SK-N-SH (cell line): Measurements from ENCODE around the gene EIF2D. TPM values are rescaled to one million over a fixed set of nuclear protein-coding genes. Genes with fewer than 3 reads are reported as not detected.
A peak's percentile ranks its signal among the peaks of the same experiment; 100 is the strongest.

Experiments used
- CTCF ChIA-PET: fragments of 300-600, 350-600 bp; formaldehyde crosslinking; extraction: SDS; loops from one replicate; lab custom pipeline; 2021; lab: Yijun Ruan, JAX
- POLR2A ChIA-PET: fragments of 350-600 bp; sonication (Branson Sonifier 250); formaldehyde crosslinking; extraction: SDS; loops from one replicate; lab custom pipeline; 2020; ENCODE audit warnings: antibody characterized with exemption, inconsistent platforms; lab: Yijun Ruan, JAX
- DNase-seq: peaks from one replicate; pipeline ENCODE4 v3.0.0; 2012
- H2AFZ ChIP-seq: fragments of 200-600 bp; sonication (generic); 2 replicates; pipeline ENCODE4 v1.8.1; 2016; ENCODE audit warnings: antibody characterized with exemption, mild to moderate bottlenecking, low read depth
- H3F3A ChIP-seq: fragments of 200-600 bp; sonication (generic); replicated peaks from 2 replicates; pipeline ENCODE3; 2016; ENCODE audit warnings: antibody characterized with exemption, mild to moderate bottlenecking; ENCODE audit not compliant: insufficient read depth
- H3K27ac ChIP-seq, 2 experiments: fragments of 200-500 bp in 1 of 2; fragments of 200-600 bp in 1 of 2; sonication (Bioruptor generic) in 1 of 2; sonication (generic), shearing (Covaris generic) in 1 of 2; 2 replicates each; pipeline versions ENCODE4 v1.5.1 to v1.6.1; 2014 to 2016; ENCODE audit warnings: low read depth in 2 of 2, inconsistent platforms in 1 of 2, low read length in 1 of 2, mild to moderate bottlenecking in 1 of 2, mixed read lengths in 1 of 2
- H3K27me3 ChIP-seq: fragments of 200-600 bp; sonication (generic), shearing (Covaris generic); 2 replicates; pipeline ENCODE4 v1.6.1; 2016; ENCODE audit warnings: mixed run types; ENCODE audit not compliant: insufficient read depth
- H3K36me3 ChIP-seq, 2 experiments: fragments of 200-500 bp in 1 of 2; fragments of 200-600 bp in 1 of 2; sonication (Bioruptor generic) in 1 of 2; sonication (generic) in 1 of 2; replicated peaks in 1 of 2; 2 replicates each; pipeline versions ENCODE3 to v1.5.1; 2014 to 2016; ENCODE audit warnings: low read length in 1 of 2, mild to moderate bottlenecking in 1 of 2; ENCODE audit not compliant: insufficient read depth in 2 of 2, control insufficient read depth in 1 of 2
- H3K4me1 ChIP-seq, 2 experiments: fragments of 200-500 bp in 1 of 2; fragments of 200-600 bp in 1 of 2; sonication (Bioruptor generic) in 1 of 2; sonication (generic), shearing (Covaris generic) in 1 of 2; 2 replicates each; pipeline versions ENCODE4 v1.5.1 to v1.6.1; 2014 to 2016; ENCODE audit warnings: low read depth in 1 of 2, low read length in 1 of 2, mixed run types in 1 of 2; ENCODE audit not compliant: insufficient read depth in 2 of 2, control insufficient read depth in 1 of 2
- H3K4me2 ChIP-seq: fragments of 200-600 bp; sonication (generic), shearing (Covaris generic); 2 replicates; pipeline ENCODE4 v1.6.1; 2017; ENCODE audit warnings: mixed run types
- H3K4me3 ChIP-seq, 2 experiments: fragments of 200-500 bp in 1 of 2; fragments of 200-600 bp in 1 of 2; sonication (Bioruptor generic) in 1 of 2; sonication (generic), shearing (Covaris generic) in 1 of 2; 2 replicates each; pipeline versions ENCODE4 v1.5.1 to v1.8.1; 2014 to 2016; ENCODE audit warnings: low read depth in 2 of 2, inconsistent platforms in 1 of 2, low read length in 1 of 2, mild to moderate bottlenecking in 1 of 2, mixed read lengths in 1 of 2, moderate library complexity in 1 of 2
- H3K79me2 ChIP-seq: fragments of 200-600 bp; sonication (generic); 2 replicates; pipeline ENCODE4 v1.8.1; 2017; ENCODE audit warnings: mild to moderate bottlenecking; ENCODE audit not compliant: insufficient read depth
- H3K9ac ChIP-seq: fragments of 200-600 bp; sonication (generic); 2 replicates; pipeline ENCODE4 v1.6.1; 2017; ENCODE audit warnings: mixed run types
- H3K9me2 ChIP-seq: fragments of 200-600 bp; sonication (generic); 2 replicates; pipeline ENCODE4 v1.6.1; 2017; ENCODE audit warnings: mixed run types
- H3K9me3 ChIP-seq: fragments of 200-600 bp; sonication (generic); 2 replicates; pipeline ENCODE4 v1.6.1; 2017; ENCODE audit warnings: mixed run types, mild to moderate bottlenecking, moderate library complexity
- H4K20me1 ChIP-seq: fragments of 200-600 bp; sonication (generic); 2 replicates; pipeline ENCODE4 v1.6.1; 2017; ENCODE audit warnings: mild to moderate bottlenecking, mixed run types; ENCODE audit not compliant: insufficient read depth
- CTCF ChIP-seq: fragments of 200-600 bp; sonication (generic); IDR thresholded peaks from 2 replicates; pipeline ENCODE4 v1.6.1; 2017; ENCODE audit warnings: antibody characterized with exemption, mild to moderate bottlenecking, moderate library complexity
- ELF1 ChIP-seq: IDR thresholded peaks from 2 replicates; pipeline ENCODE4 v1.4.0; 2012
- EZH2phosphoT487 ChIP-seq: fragments of 200-600 bp; sonication (generic); IDR thresholded peaks from 2 replicates; pipeline ENCODE4 v1.6.1; 2017; ENCODE audit warnings: low read depth, mixed run types, mild to moderate bottlenecking, antibody characterized with exemption, moderate library complexity, borderline replicate concordance
- FOSL2 ChIP-seq: IDR thresholded peaks from 2 replicates; pipeline ENCODE4 v1.4.0; 2012; ENCODE audit warnings: low read depth, mild to moderate bottlenecking, moderate library complexity, borderline replicate concordance
- FOXJ3 ChIP-seq: sonication (generic); formaldehyde crosslinking; IDR thresholded peaks from 2 replicates; pipeline ENCODE4 v1.5.1; 2020; ENCODE audit warnings: mild to moderate bottlenecking, missing genetic modification reagents
- FOXM1 ChIP-seq: IDR thresholded peaks from 2 replicates; pipeline ENCODE4 v1.4.0; 2012; ENCODE audit warnings: low read depth, mild to moderate bottlenecking
- GABPA ChIP-seq: IDR thresholded peaks from 2 replicates; pipeline ENCODE4 v1.4.0; 2012; ENCODE audit warnings: low read depth, mild to moderate bottlenecking
- JUND ChIP-seq: IDR thresholded peaks from 2 replicates; pipeline ENCODE4 v1.4.0; 2012
- MAX ChIP-seq: IDR thresholded peaks from 2 replicates; pipeline ENCODE4 v1.4.0; 2012; ENCODE audit warnings: low read depth
- MEF2A ChIP-seq: IDR thresholded peaks from 2 replicates; pipeline ENCODE4 v1.4.0; 2012; ENCODE audit warnings: low read depth, borderline replicate concordance
- MXI1 ChIP-seq: IDR thresholded peaks from 2 replicates; pipeline ENCODE4 v1.6.1; 2012; ENCODE audit warnings: mild to moderate bottlenecking, low read depth, low read length, improper control_type of control experiment
- NRF1 ChIP-seq: IDR thresholded peaks from 2 replicates; pipeline ENCODE4 v1.6.1; 2012; ENCODE audit warnings: low read depth, mild to moderate bottlenecking, low read length
- PBX3 ChIP-seq: IDR thresholded peaks from 2 replicates; pipeline ENCODE4; 2012
- POLR2AphosphoS5 ChIP-seq: IDR thresholded peaks from 2 replicates; pipeline ENCODE4 v1.6.1; 2012; ENCODE audit warnings: low read depth, low read length
- RAD21 ChIP-seq: IDR thresholded peaks from 2 replicates; pipeline ENCODE4 v1.6.1; 2012; ENCODE audit warnings: mild to moderate bottlenecking, low read length
- REST ChIP-seq: IDR thresholded peaks from 2 replicates; pipeline ENCODE4 v1.6.1; 2012; ENCODE audit warnings: mild to moderate bottlenecking, low read depth, low read length, moderate library complexity
- RFX5 ChIP-seq: IDR thresholded peaks from 2 replicates; pipeline ENCODE4 v1.6.1; 2012; ENCODE audit warnings: mild to moderate bottlenecking, improper control_type of control experiment, low read length
- RXRA ChIP-seq: IDR thresholded peaks from 2 replicates; pipeline ENCODE4 v1.4.0; 2012; ENCODE audit warnings: low read depth, mild to moderate bottlenecking, borderline replicate concordance
- SIN3A ChIP-seq: IDR thresholded peaks from 2 replicates; pipeline ENCODE4 v1.6.1; 2012; ENCODE audit warnings: low read depth, mild to moderate bottlenecking, low read length, moderate library complexity, borderline replicate concordance
- TAF1 ChIP-seq: IDR thresholded peaks from 2 replicates; pipeline ENCODE4 v1.6.1; 2012; ENCODE audit warnings: low read depth, mild to moderate bottlenecking, low read length, moderate library complexity, borderline replicate concordance
- TCF12 ChIP-seq: IDR thresholded peaks from 2 replicates; pipeline ENCODE4 v1.4.0; 2012
- YY1 ChIP-seq: IDR thresholded peaks from 2 replicates; pipeline ENCODE4 v1.4.0; 2012; ENCODE audit warnings: low read depth, mild to moderate bottlenecking
- ZBTB33 ChIP-seq: IDR thresholded peaks from 2 replicates; pipeline ENCODE4 v1.4.0; 2012; ENCODE audit warnings: low read depth, borderline replicate concordance
- WGBS: methylation state at CpG from one replicate; pipeline ENCODE4 v1.1.6; 2017; ENCODE audit warnings: low lambda C conversion rate; 5-methylcytosine and 5-hydroxymethylcytosine counted together
- polyA plus RNA-seq, 3 experiments: library from polyadenylated mRNA; depleted of rRNA; stranded (reverse); fragments of >200 nt; gene quantifications; 2 replicates each; pipeline ENCODE4 v1.2.3, GENCODE V29; 2012

The EIF2D gene
- polyA plus RNA-seq, 1 of the 3 experiments (the other 2 are of a cell fraction): 59.5 TPM

GRCh38 chr1:206590025-206590758 is 22.1 kb downstream of the EIF2D start (continued):
- TF ChIP-seq GABPA (0 out of 2 replicates have a peak, but pooled peaks have one; percentile 3), ELF1 (no peak), FOXJ3 (no peak), FOSL2 (peak; percentile 59; the same call in 1 of the 2 replicates), REST (no peak), TCF12 (peak; percentile 12; the same call in 1 of the 2 replicates), RAD21 (no peak), JUND (peak; percentile 27; the same call in 1 of the 2 replicates)

- Histone ChIP-seq H3K9me2 (no peaks in the 10 kb centered on the region), H2AFZ (0 out of 2 replicates have a peak overlapping the region, but pooled peaks have one; percentile 24), H3K4me1 (peaks cover 5 to 25% of the 10 kb centered on the region in 2 experiments), H3K27me3 (no peaks in the 10 kb centered on the region), H3K36me3 (peaks cover 5 to 56% of the 10 kb centered on the region in 2 experiments), H3K9me3 (no peaks in the 10 kb centered on the region), H3K4me2 (peak overlapping the region; percentile 56), H3K9ac (peak overlapping the region; percentile 5; the same call in 1 of the 2 replicates), H3K4me3 (no peak overlapping the region), H3K79me2 (no peaks in the 10 kb centered on the region), H3K27ac (peak overlapping the region; percentile 79 to 80; a peak in 3 of 4 replicates), H3F3A (peaks cover 24% of the 10 kb centered on the region), H4K20me1 (no peaks in the 10 kb centered on the region)
- DNase-seq: no peak
- ChIA-PET POLR2A (no interaction called here), CTCF (interaction anchor here (1.0 to 12.7 kb wide), 3 partner anchors 49 to 99 kb away, joined by 3 to 241 read pairs (median 231); no protein-coding TSS in a partner anchor)
- WGBS: 29% methylated on average over 7 of the region's 7 CpGs
- TF ChIP-seq GABPA (0 out of 2 replicates have a peak, but pooled peaks have one; percentile 7), NRF1 (no peak), EZH2phosphoT487 (no peak), MXI1 (no peak), CTCF (no peak), JUND (peak; percentile 70), TCF12 (peak; percentile 34; the same call in 1 of the 2 replicates), SIN3A (no peak), MEF2A (no peak), FOXM1 (no peak), TAF1 (no peak), YY1 (no peak), FOXJ3 (no peak), MAX (peak; percentile 83; the same call in 1 of the 2 replicates), RFX5 (no peak), PBX3 (peak; percentile 8; the same call in 1 of the 2 replicates), RXRA (peak; percentile 37; the same call in 1 of the 2 replicates), ZBTB33 (no peak), POLR2AphosphoS5 (no peak)
Measured at GRCh38 chr1:206589206-206589605, 23.1 kb downstream of the EIF2D start.
